ENCODE measurements around the gene KCNJ6.

GRCh38 chr21:37876561-37876960, 39.7 kb downstream of the KCNJ6 start:
- TF ChIP-seq POLR2AphosphoS5 (IDR thresholded peaks at IDR 0.05; ENCODE audit: low read depth, low read length) (no peak), CTCF (IDR thresholded peaks at IDR 0.05) (no peak), REST (IDR thresholded peaks at IDR 0.05; ENCODE audit: insufficient read depth in 1 of 2, low read depth in 2 of 2, low read length in 1 of 2) (no peak), SIN3A (IDR thresholded peaks at IDR 0.05; ENCODE audit: borderline replicate concordance, insufficient read depth, low read depth, low read length) (no peak), TCF7L2 (IDR thresholded peaks at IDR 0.05; ENCODE audit: low read depth, low read length) (no peak)
